Central memory CD8-positive, alpha-beta T cell (primary cell): ENCODE data around the gene HCCS.
"Not testable (repeated sequence)": the region's sequence is repeated elsewhere in the genome, so short reads cannot be mapped to it uniquely, and the experiment has no call there.

Experiments
- ATAC-seq: fragments of 150-1000 bp; cut with Tn5 transposase; replicated peaks from 2 replicates; pipeline ENCODE4 v1.10.0; 2022; ENCODE audit warnings: mild to moderate bottlenecking, moderate FRiP score, moderate number of reproducible peaks; ENCODE audit not compliant: poor library complexity, severe bottlenecking; ENCODE audit errors: extremely low read depth
- DNase-seq, 2 donors: peaks; one replicate each; pipeline ENCODE4 v3.0.0; 2021; ENCODE audit warnings: low spot score in 2 of 2
- H3K27ac Mint-ChIP-seq: one replicate; pipeline ENCODE4 v1.8.0; 2022; ENCODE audit warnings: low read depth, mild to moderate bottlenecking, moderate library complexity, mixed read lengths
- H3K27me3 Mint-ChIP-seq: one replicate; pipeline ENCODE4 v1.8.0; 2022; ENCODE audit warnings: mixed read lengths
- H3K36me3 Mint-ChIP-seq: one replicate; pipeline ENCODE4 v1.8.0; 2022; ENCODE audit warnings: mild to moderate bottlenecking, moderate library complexity, mixed read lengths; ENCODE audit not compliant: insufficient read depth
- H3K4me1 Mint-ChIP-seq: one replicate; pipeline ENCODE4 v1.8.0; 2022; ENCODE audit warnings: mixed read lengths
- H3K4me3 Mint-ChIP-seq: one replicate; pipeline ENCODE4 v1.8.0; 2022; ENCODE audit warnings: mild to moderate bottlenecking, moderate library complexity, mixed read lengths
- H3K9me3 Mint-ChIP-seq: one replicate; pipeline ENCODE4 v1.8.0; 2022; ENCODE audit warnings: mixed read lengths

HCCS gene

DNA sequence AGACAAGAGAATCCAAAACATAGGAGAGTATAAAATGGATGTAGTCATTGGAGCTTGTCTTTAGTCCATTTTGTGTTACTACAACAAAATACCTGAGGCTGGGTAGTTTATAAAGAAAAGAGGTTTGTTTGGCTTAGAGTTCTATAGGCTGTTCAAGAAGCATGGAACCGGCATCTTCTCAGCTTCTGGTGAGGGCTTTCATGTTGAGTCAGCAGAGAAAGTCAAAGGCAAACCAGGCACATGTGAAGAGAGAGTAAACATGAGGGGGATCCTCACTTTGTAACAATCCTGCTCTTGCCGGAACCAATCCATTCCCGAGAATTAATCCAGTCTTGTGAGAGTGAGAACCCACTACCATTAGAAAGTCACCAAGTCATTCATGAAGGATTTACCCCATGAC lies 8.1 kb upstream of the HCCS start:
- DNase-seq, result no peak
- Mint-ChIP-seq H3K36me3 (no peaks in the 10 kb centered on the region), H3K9me3 (no peaks in the 10 kb centered on the region), H3K4me3 (no peak overlapping the region), H3K27ac (no peak overlapping the region), H3K27me3 (no peaks in the 10 kb centered on the region), H3K4me1 (no peaks in the 10 kb centered on the region)
- no peak for ATAC-seq

DNA sequence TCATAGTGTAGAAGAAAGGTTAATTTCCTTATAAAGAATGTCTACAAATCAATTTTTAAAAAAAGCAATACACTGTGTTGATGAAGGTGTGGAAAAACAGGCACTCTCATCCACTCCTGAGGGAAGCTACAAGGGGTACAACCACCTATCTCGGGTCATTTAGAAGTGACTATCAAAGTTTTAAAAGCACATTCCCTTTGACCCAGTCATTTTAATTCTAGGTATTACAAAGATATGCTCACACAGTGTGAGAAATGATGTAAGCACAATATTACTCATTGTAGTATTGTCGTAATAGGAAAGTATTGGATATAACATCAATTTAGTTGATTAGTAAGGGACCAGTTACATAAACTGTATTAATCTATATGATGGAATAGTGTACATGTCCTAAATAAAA lies 7.4 kb upstream of the HCCS start:
- DNase-seq (no peak), ATAC-seq (no peak)
- no peaks in the 10 kb centered on the region for H3K9me3 Mint-ChIP-seq

GRCh38 chrX:11105080-11105479 lies 6.1 kb upstream of the HCCS start:
- Mint-ChIP-seq H3K4me3 (no peak overlapping the region), H3K36me3 (no peaks in the 10 kb centered on the region), H3K27ac (no peak overlapping the region), H3K4me1 (no peaks in the 10 kb centered on the region), H3K27me3 (no peaks in the 10 kb centered on the region), H3K9me3 (no peaks in the 10 kb centered on the region)
- ATAC-seq, result no peak
- DNase-seq, result no peak

More for the DNA sequence above, 7.4 kb upstream of the HCCS start:
- no peaks in the 10 kb centered on the region for H3K36me3 Mint-ChIP-seq
- H3K27me3 Mint-ChIP-seq, result no peaks in the 10 kb centered on the region
- H3K4me1 Mint-ChIP-seq, result no peaks in the 10 kb centered on the region
- H3K27ac Mint-ChIP-seq, result no peak overlapping the region
- no peak overlapping the region for H3K4me3 Mint-ChIP-seq

- Mint-ChIP-seq H3K9me3 (no peaks in the 10 kb centered on the region), H3K27me3 (no peaks in the 10 kb centered on the region), H3K36me3 (peaks cover 10% of the 10 kb centered on the region), H3K27ac (no peak overlapping the region), H3K4me3 (no peak overlapping the region), H3K4me1 (peaks cover 13% of the 10 kb centered on the region)
- no peak for ATAC-seq
- no peak for DNase-seq
These were observed 2.7 kb upstream of the HCCS start for GRCh38 chrX:11108253-11108941.

GRCh38 chrX:11109968-11110367 lies 1.2 kb upstream of the HCCS start:
- Mint-ChIP-seq H3K9me3 (no peaks in the 10 kb centered on the region), H3K27ac (no peak overlapping the region), H3K36me3 (peaks cover 10% of the 10 kb centered on the region), H3K27me3 (no peaks in the 10 kb centered on the region), H3K4me3 (no peak overlapping the region), H3K4me1 (peaks cover 23% of the 10 kb centered on the region)
- ATAC-seq (no peak), DNase-seq (no peak)

DNA sequence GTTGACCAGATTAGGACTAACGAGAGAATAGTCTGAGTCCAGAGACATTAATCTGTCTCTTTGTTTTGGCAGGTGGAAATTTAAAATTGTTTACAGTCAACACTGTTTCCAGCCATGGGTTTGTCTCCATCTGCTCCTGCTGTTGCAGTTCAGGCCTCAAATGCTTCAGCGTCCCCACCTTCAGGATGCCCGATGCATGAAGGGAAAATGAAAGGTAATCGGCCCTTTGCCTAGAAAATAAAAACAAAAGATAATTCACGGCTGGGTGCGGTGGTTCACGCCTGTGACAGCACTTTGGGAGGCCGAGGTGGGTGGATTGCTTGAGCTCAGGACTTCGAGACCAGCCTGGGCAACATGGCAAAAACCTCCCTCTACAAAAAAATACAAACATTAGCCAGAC lies 815 bp downstream of the HCCS start:
- peaks cover 19% of the 10 kb centered on the region for H3K36me3 Mint-ChIP-seq
- ATAC-seq (no peak), DNase-seq (no peak)
- H3K9me3 Mint-ChIP-seq, result no peaks in the 10 kb centered on the region
- H3K4me1 Mint-ChIP-seq, result peaks cover 28% of the 10 kb centered on the region
- peak overlapping the region; percentile 91 for H3K4me3 Mint-ChIP-seq
- peak overlapping the region; percentile 98 for H3K27ac Mint-ChIP-seq
- no peaks in the 10 kb centered on the region for H3K27me3 Mint-ChIP-seq

DNA sequence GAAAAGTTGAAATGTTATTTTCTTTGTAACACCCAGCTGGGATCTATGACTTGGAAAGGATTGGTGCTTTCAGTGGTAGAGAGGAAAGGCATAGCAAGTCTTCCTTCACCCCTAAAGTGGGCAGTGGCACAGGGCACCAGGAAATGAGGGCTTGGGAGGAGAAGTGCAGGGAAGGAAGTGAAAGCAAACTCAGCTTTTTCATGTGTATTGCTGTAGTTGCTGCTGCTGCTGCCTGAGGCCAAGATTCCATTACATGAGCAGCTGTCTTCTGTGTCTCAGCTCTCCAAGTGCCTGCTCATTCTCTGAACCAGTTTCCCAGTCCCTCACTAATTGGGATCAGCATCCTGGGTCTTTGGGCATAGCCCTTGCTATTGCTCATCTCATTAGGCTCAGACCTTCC lies 2.6 kb downstream of the HCCS start:
- H3K9me3 Mint-ChIP-seq, result no peaks in the 10 kb centered on the region
- no peak overlapping the region for H3K27ac Mint-ChIP-seq
- peaks cover 30% of the 10 kb centered on the region for H3K36me3 Mint-ChIP-seq
- H3K4me3 Mint-ChIP-seq, result no peak overlapping the region
- no peak for DNase-seq
- no peaks in the 10 kb centered on the region for H3K27me3 Mint-ChIP-seq
- H3K4me1 Mint-ChIP-seq, result peaks cover 28% of the 10 kb centered on the region
- ATAC-seq, result no peak

DNA sequence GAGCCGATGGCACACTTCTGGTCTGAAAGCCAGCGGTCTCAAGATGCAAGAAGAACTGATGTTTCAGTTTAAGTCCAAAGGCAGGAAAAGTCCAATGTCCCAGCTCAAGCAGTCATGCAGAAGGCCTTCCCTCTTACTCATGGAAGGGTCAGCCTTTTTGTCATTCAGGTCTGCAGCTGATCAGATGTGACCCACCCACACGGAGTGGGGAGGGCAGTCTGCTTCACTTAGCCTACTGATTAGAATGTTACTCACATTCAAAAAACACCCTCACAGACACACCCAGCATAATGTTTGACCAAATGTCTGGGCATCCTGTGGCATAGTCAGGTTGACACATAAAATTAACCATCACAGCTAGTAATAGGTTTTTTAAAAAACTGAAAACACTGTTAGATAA lies 6.6 kb downstream of the HCCS start:
- Mint-ChIP-seq H3K4me3 (no peak overlapping the region), H3K9me3 (no peaks in the 10 kb centered on the region), H3K4me1 (peaks cover 16% of the 10 kb centered on the region), H3K36me3 (peaks cover 43% of the 10 kb centered on the region), H3K27me3 (no peaks in the 10 kb centered on the region), H3K27ac (no peak overlapping the region)
- no peak for ATAC-seq
- DNase-seq, result no peak

GRCh38 chrX:11119313-11119943 lies 8.3 kb downstream of the HCCS start:
- Mint-ChIP-seq H3K27me3 (no peaks in the 10 kb centered on the region), H3K4me1 (peaks cover 5% of the 10 kb centered on the region), H3K9me3 (no peaks in the 10 kb centered on the region), H3K36me3 (peaks cover 46% of the 10 kb centered on the region), H3K27ac (no peak overlapping the region), H3K4me3 (no peak overlapping the region)
- no peak for ATAC-seq
- DNase-seq, result no peak

DNA sequence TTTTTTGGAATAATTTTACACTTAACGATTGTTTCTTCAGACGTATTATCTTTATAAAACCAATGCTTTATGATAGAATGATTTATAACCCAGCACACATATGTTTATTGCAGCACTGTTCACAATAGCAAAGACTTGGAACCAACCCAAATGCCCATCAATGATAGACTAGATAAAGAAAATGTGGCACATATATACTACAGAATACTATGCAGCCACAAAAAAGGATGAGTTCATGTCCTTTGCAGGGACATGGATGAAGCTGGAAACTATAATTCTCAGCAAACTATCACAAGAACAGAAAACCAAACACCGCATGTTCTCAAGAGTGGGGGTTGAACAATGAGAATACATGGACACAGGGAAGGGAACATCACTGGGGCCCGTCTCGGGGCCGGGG lies 12.0 kb downstream of the HCCS start:
- peaks cover 30% of the 10 kb centered on the region for H3K36me3 Mint-ChIP-seq
- ATAC-seq, DNase-seq, H3K4me3 Mint-ChIP-seq, H3K27ac Mint-ChIP-seq, H3K4me1 Mint-ChIP-seq, H3K27me3 Mint-ChIP-seq, H3K9me3 Mint-ChIP-seq: not testable (repeated sequence)

DNA sequence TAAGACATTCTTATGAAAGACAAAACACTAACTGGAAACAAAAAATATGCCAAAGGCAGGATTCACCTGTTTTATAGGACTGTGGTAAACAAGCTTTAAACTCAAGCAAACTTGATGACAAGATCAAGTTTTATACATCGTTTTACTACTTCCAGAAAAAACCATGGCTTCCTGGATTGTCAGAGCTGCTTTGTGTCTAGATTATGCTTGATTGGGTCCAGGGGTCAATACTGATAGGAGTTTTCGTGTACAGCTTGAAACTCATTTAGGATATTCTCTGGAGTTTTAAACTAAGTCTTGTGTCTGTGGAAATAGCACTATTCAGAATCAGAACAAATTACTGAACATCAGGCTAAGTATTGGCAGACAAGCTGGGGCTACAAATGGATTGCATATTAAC lies 13.0 kb downstream of the HCCS start:
- no peaks in the 10 kb centered on the region for H3K27me3 Mint-ChIP-seq
- no peaks in the 10 kb centered on the region for H3K9me3 Mint-ChIP-seq
- ATAC-seq (no peak), DNase-seq (no peak)
- peaks cover 24% of the 10 kb centered on the region for H3K36me3 Mint-ChIP-seq
- H3K27ac Mint-ChIP-seq, result no peak overlapping the region
- H3K4me3 Mint-ChIP-seq, result no peak overlapping the region
- H3K4me1 Mint-ChIP-seq, result no peaks in the 10 kb centered on the region

GRCh38 chrX:11125060-11125459 lies 13.9 kb downstream of the HCCS start:
- Mint-ChIP-seq H3K4me3 (no peak overlapping the region), H3K27ac (no peak overlapping the region), H3K27me3 (no peaks in the 10 kb centered on the region), H3K9me3 (no peaks in the 10 kb centered on the region), H3K4me1 (no peaks in the 10 kb centered on the region), H3K36me3 (peaks cover 18% of the 10 kb centered on the region)
- DNase-seq (no peak), ATAC-seq (no peak)

- no peak overlapping the region for H3K27ac Mint-ChIP-seq
- H3K27me3 Mint-ChIP-seq, result no peaks in the 10 kb centered on the region
- ATAC-seq (no peak), DNase-seq (no peak)
- H3K4me3 Mint-ChIP-seq, result no peak overlapping the region
- no peaks in the 10 kb centered on the region for H3K36me3 Mint-ChIP-seq
- H3K9me3 Mint-ChIP-seq, result no peaks in the 10 kb centered on the region
- no peaks in the 10 kb centered on the region for H3K4me1 Mint-ChIP-seq
These were observed 18.5 kb downstream of the HCCS start for GRCh38 chrX:11129534-11130105.
